ENCODE measurements around the gene ARL5C.

ARL5C gene

DNA sequence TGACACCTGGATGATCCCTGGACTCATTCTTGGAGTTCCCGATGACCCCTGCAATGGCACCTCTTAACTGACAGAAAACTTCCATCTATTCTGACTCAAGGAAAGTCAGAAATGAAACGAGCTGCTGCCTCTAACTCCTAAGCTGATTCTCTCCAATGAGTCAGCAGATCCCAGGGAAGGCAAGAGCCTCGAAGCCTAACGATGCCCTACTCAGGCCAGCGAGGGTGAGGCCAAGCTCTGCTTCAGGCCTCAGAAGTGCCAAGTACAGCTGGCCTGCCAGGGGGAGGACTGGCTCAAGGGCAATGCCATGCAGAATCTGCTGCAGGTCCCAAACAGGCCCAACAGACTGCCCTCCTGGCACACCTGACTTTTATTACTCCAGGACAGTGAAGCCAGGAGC, 50.8 kb downstream of the ARL5C start (continued):
- TF ChIP-seq CSDC2 (CRISPR knock-in tag; IDR thresholded peaks at IDR 0.05) = no peak

DNA sequence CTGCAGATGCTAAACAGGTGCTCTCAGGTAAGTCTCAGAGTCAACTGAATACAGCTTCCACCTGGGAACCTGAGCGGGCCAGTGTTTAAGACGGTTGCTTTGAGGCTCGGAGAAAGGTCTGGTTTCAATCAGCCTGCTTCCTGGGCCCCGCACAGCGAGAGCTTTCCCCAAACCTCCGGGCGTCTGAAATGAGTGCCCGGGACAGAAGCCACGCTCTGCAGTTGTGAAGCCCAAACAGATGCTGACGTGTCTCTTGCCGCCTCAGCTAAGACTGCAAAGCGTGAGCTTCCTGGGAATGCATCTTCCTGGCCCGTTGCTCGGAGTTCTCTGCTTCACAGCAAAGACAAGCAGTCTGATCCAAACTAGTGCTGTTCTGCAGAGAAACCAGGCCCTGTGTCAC, 51.2 kb downstream of the ARL5C start:
- TF ChIP-seq, protein P1, sequence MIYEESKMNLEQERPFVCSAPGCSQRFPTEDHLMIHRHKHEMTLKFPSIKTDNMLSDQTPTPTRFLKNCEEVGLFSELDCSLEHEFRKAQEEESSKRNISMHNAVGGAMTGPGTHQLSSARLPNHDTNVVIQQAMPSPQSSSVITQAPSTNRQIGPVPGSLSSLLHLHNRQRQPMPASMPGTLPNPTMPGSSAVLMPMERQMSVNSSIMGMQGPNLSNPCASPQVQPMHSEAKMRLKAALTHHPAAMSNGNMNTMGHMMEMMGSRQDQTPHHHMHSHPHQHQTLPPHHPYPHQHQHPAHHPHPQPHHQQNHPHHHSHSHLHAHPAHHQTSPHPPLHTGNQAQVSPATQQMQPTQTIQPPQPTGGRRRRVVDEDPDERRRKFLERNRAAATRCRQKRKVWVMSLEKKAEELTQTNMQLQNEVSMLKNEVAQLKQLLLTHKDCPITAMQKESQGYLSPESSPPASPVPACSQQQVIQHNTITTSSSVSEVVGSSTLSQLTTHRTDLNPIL (CRISPR knock-in tag; IDR thresholded peaks at IDR 0.05; ENCODE audit: low read depth) = no peak
- TF ChIP-seq ZC3H10 (CRISPR knock-in tag; IDR thresholded peaks at IDR 0.05) (no peak), GLIS3 (CRISPR knock-in tag; IDR thresholded peaks at IDR 0.05) (no peak), RARB (CRISPR knock-in tag; IDR thresholded peaks at IDR 0.05) (no peak)
- no peak for ATAC-seq

DNA sequence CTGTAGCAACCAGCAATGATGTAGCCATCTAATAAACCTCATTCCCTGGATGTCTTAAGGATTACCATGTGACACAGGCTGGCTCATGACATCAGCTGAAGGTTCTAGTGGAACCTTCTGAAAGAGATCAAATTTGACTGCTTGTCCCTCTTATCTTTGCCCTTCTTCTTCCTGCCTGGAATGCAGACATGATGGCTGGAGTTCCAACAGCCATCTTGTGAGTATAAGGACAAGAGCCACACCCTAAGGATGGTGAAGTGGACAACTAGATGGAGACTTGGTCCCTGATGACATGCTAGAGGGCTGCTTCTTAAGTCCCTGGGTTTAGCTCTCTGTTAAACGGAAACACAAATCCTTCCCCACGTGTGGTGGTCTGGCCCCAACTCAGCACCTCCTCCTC, 52.1 kb downstream of the ARL5C start:
- ATAC-seq = no peak
- TF ChIP-seq ARNTL (CRISPR knock-in tag; IDR thresholded peaks at IDR 0.05; ENCODE audit: borderline replicate concordance, low read depth) = no peak
- no peak for TF ChIP-seq ZNF565 (CRISPR knock-in tag; conservative IDR thresholded peaks at IDR 0.05; ENCODE audit: low read depth)
- no peak for TF ChIP-seq BACH2 (CRISPR knock-in tag; IDR thresholded peaks at IDR 0.05; ENCODE audit: borderline replicate concordance)
- TF ChIP-seq, protein P1 (CRISPR knock-in tag; IDR thresholded peaks at IDR 0.05; ENCODE audit: low read depth) = no peak
- no peak for TF ChIP-seq ZNF70 (CRISPR knock-in tag; IDR thresholded peaks at IDR 0.05)
- no peak for TF ChIP-seq TCF4 (CRISPR knock-in tag; IDR thresholded peaks at IDR 0.05; ENCODE audit: borderline replicate concordance)
- TF ChIP-seq CSDC2 (CRISPR knock-in tag; IDR thresholded peaks at IDR 0.05) = no peak
- TF ChIP-seq ZNF8 (CRISPR knock-in tag; IDR thresholded peaks at IDR 0.05) = no peak
- TF ChIP-seq, protein P2, sequence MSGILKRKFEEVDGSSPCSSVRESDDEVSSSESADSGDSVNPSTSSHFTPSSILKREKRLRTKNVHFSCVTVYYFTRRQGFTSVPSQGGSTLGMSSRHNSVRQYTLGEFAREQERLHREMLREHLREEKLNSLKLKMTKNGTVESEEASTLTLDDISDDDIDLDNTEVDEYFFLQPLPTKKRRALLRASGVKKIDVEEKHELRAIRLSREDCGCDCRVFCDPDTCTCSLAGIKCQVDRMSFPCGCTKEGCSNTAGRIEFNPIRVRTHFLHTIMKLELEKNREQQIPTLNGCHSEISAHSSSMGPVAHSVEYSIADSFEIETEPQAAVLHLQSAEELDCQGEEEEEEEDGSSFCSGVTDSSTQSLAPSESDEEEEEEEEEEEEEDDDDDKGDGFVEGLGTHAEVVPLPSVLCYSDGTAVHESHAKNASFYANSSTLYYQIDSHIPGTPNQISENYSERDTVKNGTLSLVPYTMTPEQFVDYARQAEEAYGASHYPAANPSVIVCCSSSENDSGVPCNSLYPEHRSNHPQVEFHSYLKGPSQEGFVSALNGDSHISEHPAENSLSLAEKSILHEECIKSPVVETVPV (CRISPR knock-in tag; IDR thresholded peaks at IDR 0.05) = no peak
- TF ChIP-seq, protein P3, sequence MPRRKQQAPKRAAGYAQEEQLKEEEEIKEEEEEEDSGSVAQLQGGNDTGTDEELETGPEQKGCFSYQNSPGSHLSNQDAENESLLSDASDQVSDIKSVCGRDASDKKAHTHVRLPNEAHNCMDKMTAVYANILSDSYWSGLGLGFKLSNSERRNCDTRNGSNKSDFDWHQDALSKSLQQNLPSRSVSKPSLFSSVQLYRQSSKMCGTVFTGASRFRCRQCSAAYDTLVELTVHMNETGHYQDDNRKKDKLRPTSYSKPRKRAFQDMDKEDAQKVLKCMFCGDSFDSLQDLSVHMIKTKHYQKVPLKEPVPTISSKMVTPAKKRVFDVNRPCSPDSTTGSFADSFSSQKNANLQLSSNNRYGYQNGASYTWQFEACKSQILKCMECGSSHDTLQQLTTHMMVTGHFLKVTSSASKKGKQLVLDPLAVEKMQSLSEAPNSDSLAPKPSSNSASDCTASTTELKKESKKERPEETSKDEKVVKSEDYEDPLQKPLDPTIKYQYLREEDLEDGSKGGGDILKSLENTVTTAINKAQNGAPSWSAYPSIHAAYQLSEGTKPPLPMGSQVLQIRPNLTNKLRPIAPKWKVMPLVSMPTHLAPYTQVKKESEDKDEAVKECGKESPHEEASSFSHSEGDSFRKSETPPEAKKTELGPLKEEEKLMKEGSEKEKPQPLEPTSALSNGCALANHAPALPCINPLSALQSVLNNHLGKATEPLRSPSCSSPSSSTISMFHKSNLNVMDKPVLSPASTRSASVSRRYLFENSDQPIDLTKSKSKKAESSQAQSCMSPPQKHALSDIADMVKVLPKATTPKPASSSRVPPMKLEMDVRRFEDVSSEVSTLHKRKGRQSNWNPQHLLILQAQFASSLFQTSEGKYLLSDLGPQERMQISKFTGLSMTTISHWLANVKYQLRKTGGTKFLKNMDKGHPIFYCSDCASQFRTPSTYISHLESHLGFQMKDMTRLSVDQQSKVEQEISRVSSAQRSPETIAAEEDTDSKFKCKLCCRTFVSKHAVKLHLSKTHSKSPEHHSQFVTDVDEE (CRISPR knock-in tag; IDR thresholded peaks at IDR 0.05) = no peak
- TF ChIP-seq, protein P4, sequence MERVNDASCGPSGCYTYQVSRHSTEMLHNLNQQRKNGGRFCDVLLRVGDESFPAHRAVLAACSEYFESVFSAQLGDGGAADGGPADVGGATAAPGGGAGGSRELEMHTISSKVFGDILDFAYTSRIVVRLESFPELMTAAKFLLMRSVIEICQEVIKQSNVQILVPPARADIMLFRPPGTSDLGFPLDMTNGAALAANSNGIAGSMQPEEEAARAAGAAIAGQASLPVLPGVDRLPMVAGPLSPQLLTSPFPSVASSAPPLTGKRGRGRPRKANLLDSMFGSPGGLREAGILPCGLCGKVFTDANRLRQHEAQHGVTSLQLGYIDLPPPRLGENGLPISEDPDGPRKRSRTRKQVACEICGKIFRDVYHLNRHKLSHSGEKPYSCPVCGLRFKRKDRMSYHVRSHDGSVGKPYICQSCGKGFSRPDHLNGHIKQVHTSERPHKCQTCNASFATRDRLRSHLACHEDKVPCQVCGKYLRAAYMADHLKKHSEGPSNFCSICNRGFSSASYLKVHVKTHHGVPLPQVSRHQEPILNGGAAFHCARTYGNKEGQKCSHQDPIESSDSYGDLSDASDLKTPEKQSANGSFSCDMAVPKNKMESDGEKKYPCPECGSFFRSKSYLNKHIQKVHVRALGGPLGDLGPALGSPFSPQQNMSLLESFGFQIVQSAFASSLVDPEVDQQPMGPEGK (CRISPR knock-in tag; IDR thresholded peaks at IDR 0.05; ENCODE audit: borderline replicate concordance) = no peak
- TF ChIP-seq RARB (CRISPR knock-in tag; IDR thresholded peaks at IDR 0.05) = no peak
- no peak for TF ChIP-seq ZFP3 (CRISPR knock-in tag; IDR thresholded peaks at IDR 0.05)
- no peak for TF ChIP-seq OSR1 (CRISPR knock-in tag; IDR thresholded peaks at IDR 0.05)
- TF ChIP-seq PPARA (CRISPR knock-in tag; IDR thresholded peaks at IDR 0.05; ENCODE audit: borderline replicate concordance) = no peak
- TF ChIP-seq GLIS3 (CRISPR knock-in tag; IDR thresholded peaks at IDR 0.05) = no peak

DNA sequence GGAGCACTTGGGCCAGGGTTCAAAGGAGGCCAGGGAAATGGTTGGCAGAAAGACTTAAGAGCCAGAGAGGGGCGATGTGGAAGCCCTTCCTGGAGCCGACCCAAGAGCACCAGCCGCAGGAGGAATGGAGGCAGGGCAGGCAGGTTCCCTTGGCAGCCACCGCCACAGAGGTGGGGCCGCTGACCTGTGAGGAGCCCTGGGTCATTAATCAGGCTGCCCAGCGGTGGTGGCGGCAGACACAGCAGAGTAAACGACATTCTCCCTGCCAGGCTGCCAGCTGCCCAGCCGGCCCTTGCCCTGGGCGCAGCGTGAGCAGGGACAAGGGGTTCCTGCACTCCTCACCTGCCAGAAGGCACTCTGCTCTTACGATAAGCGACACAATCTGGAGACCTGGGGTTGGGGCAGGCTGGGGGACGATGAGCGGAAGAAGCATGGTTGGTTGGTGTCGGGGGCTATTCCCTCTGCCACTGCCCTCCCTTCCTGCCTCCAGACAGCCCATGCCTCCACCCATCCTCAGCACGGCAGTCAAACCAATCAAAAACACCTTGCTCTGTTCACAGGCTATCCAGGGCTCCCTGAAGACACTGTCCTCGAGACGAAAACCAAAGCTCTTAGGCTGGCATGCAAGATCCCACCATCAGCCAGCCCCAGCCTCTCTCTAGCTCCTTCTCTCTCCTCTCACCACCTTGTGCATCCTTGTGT, 55.4 kb downstream of the ARL5C start:
- ATAC-seq = peak; percentile 15; the same call in 2 of the 3 replicates
- TF ChIP-seq, protein P3 (CRISPR knock-in tag; IDR thresholded peaks at IDR 0.05) = no peak
- no peak for TF ChIP-seq BACH2 (CRISPR knock-in tag; IDR thresholded peaks at IDR 0.05; ENCODE audit: borderline replicate concordance)
- no peak for TF ChIP-seq ZNF70 (CRISPR knock-in tag; IDR thresholded peaks at IDR 0.05)
- TF ChIP-seq ZFP3 (CRISPR knock-in tag; IDR thresholded peaks at IDR 0.05) = no peak
- TF ChIP-seq GLIS3 (CRISPR knock-in tag; IDR thresholded peaks at IDR 0.05) = no peak
- no peak for TF ChIP-seq CSDC2 (CRISPR knock-in tag; IDR thresholded peaks at IDR 0.05)
- TF ChIP-seq ZNF8 (CRISPR knock-in tag; IDR thresholded peaks at IDR 0.05) = no peak
- TF ChIP-seq TCF4 (CRISPR knock-in tag; IDR thresholded peaks at IDR 0.05; ENCODE audit: borderline replicate concordance) = no peak
- TF ChIP-seq ISL1 (CRISPR knock-in tag; IDR thresholded peaks at IDR 0.05) = no peak
